BE2C (cell line): Measurements from ENCODE around the gene CDC20.

Experiments
- DNase-seq: peaks from one replicate; pipeline ENCODE4 v3.0.0-alpha.2; 2020
- H3K27me3 ChIP-seq: fragments of 250-450 bp; sonication (Bioruptor Pico); 2 replicates; pipeline ENCODE4 v1.5.1; 2020; ENCODE audit warnings: mild to moderate bottlenecking
- H3K36me3 ChIP-seq: fragments of 250-450 bp; sonication (Bioruptor Pico); 2 replicates; pipeline ENCODE4 v1.5.1; 2020; ENCODE audit warnings: mild to moderate bottlenecking
- H3K4me1 ChIP-seq: fragments of 250-450 bp; sonication (Bioruptor Pico); 2 replicates; pipeline ENCODE4 v1.5.1; 2020
- H3K4me3 ChIP-seq: 2 replicates; pipeline ENCODE4 v1.5.1; 2011; ENCODE audit warnings: low read depth, low read length
- H3K9me3 ChIP-seq: fragments of 250-450 bp; sonication (Bioruptor Pico); 2 replicates; pipeline ENCODE4 v1.5.1; 2020
- TF ChIP-seq, protein P1 (sequence below): IDR thresholded peaks from 2 replicates; pipeline ENCODE4 v1.5.1; 2012; ENCODE audit warnings: mild to moderate bottlenecking, low read depth, low read length

CDC20 gene

GRCh38 chr1:43402089-43402865, 43.5 kb downstream of the CDC20 start:
- no peak for DNase-seq
- H3K4me1 ChIP-seq: no peaks in the 10 kb centered on the region
- TF ChIP-seq, protein P1, sequence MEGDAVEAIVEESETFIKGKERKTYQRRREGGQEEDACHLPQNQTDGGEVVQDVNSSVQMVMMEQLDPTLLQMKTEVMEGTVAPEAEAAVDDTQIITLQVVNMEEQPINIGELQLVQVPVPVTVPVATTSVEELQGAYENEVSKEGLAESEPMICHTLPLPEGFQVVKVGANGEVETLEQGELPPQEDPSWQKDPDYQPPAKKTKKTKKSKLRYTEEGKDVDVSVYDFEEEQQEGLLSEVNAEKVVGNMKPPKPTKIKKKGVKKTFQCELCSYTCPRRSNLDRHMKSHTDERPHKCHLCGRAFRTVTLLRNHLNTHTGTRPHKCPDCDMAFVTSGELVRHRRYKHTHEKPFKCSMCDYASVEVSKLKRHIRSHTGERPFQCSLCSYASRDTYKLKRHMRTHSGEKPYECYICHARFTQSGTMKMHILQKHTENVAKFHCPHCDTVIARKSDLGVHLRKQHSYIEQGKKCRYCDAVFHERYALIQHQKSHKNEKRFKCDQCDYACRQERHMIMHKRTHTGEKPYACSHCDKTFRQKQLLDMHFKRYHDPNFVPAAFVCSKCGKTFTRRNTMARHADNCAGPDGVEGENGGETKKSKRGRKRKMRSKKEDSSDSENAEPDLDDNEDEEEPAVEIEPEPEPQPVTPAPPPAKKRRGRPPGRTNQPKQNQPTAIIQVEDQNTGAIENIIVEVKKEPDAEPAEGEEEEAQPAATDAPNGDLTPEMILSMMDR: no peak
- H3K27me3 ChIP-seq: no peaks in the 10 kb centered on the region
- no peaks in the 10 kb centered on the region for H3K9me3 ChIP-seq
- H3K4me3 ChIP-seq: no peak overlapping the region
- H3K36me3 ChIP-seq: no peaks in the 10 kb centered on the region; the same call in 1 of the 2 replicates

DNA sequence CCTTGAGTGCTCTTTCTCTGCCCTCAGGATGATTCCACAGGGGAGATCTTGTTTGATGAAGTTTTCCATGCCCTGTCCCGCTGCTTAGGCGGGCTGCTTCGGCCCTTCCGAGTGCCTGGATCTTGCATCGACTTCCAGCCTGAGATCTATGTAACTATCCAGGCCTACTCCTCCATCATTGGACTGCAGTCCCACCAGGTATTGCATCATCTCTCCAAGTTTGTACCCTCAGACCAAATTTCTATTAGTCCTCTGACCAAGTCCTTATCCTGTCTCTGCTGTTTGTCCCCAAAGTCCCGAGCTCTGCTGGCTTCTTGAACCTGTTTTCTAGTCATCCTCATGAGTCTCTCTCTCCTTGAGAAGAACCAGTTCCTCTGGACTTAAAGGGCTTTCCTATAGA, 45.6 kb downstream of the CDC20 start:
- no peaks in the 10 kb centered on the region for H3K27me3 ChIP-seq
- no peak overlapping the region for H3K4me3 ChIP-seq
- no peaks in the 10 kb centered on the region; the same call in 1 of the 2 replicates for H3K36me3 ChIP-seq
- no peak for DNase-seq
- TF ChIP-seq, protein P1: no peak
- no peaks in the 10 kb centered on the region for H3K9me3 ChIP-seq
- no peaks in the 10 kb centered on the region for H3K4me1 ChIP-seq

GRCh38 chr1:43405219-43405875, 46.6 kb downstream of the CDC20 start:
- no peaks in the 10 kb centered on the region for H3K27me3 ChIP-seq
- TF ChIP-seq, protein P1: no peak
- DNase-seq: no peak
- no peaks in the 10 kb centered on the region for H3K9me3 ChIP-seq
- no peak overlapping the region for H3K4me3 ChIP-seq
- H3K4me1 ChIP-seq: no peaks in the 10 kb centered on the region
- no peaks in the 10 kb centered on the region; the same call in 1 of the 2 replicates for H3K36me3 ChIP-seq

DNA sequence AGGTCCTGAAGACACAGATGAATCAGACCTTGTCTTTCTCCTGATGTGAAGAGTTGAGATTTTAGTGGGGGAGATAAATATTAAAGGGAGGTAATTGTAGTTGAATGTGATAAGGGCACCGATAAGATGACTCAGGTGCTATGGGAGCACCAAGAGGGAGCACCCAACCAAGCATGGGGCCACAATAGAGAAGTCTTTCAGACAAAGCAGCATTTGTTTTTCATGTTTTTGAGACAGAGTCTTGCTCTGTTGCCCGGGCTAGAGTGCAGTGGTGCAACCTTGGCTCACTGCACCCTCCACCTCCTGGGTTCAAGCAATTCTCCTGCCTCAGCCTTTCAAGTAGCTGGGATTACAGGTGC, 47.1 kb downstream of the CDC20 start:
- Histone ChIP-seq H3K36me3 (no peaks in the 10 kb centered on the region; the same call in 1 of the 2 replicates), H3K4me3 (no peak overlapping the region), H3K9me3 (no peaks in the 10 kb centered on the region), H3K4me1 (no peaks in the 10 kb centered on the region), H3K27me3 (no peaks in the 10 kb centered on the region)
- TF ChIP-seq, protein P1: no peak
- DNase-seq: no peak

- no peak overlapping the region for H3K4me3 ChIP-seq
- DNase-seq: no peak
- H3K36me3 ChIP-seq: no peaks in the 10 kb centered on the region
- no peaks in the 10 kb centered on the region for H3K4me1 ChIP-seq
- H3K9me3 ChIP-seq: no peaks in the 10 kb centered on the region
- TF ChIP-seq, protein P1: no peak
- no peaks in the 10 kb centered on the region for H3K27me3 ChIP-seq
These were observed 51.8 kb downstream of the CDC20 start for GRCh38 chr1:43410571-43410970.
